Retinal pigment epithelial cell (primary cell): ENCODE data around the gene PDLIM5.

ENCODE experiments used
- DNase-seq: peaks from one replicate; pipeline ENCODE4 v3.0.0-alpha.2; 2010; ENCODE audit warnings: low read depth
- H3K4me3 ChIP-seq: 2 replicates; pipeline ENCODE4 v1.5.1; 2011; ENCODE audit warnings: mild to moderate bottlenecking, low read length, control low read depth, moderate library complexity
- CTCF ChIP-seq: conservative IDR thresholded peaks from 2 replicates; pipeline ENCODE4 v1.5.1; 2011; ENCODE audit warnings: low read depth, low read length, control low read depth, inconsistent platforms

PDLIM5 gene

GRCh38 chr4:94409375-94409679 lies 42.4 kb upstream of the PDLIM5 start:
- no peak overlapping the region for H3K4me3 ChIP-seq
- no peak for TF ChIP-seq CTCF
- no peak for DNase-seq

GRCh38 chr4:94409962-94410361 lies 41.8 kb upstream of the PDLIM5 start:
- TF ChIP-seq CTCF: no peak
- no peak overlapping the region for H3K4me3 ChIP-seq
- DNase-seq: no peak

- TF ChIP-seq CTCF: no peak
- DNase-seq: peak; percentile 92
- no peak overlapping the region for H3K4me3 ChIP-seq
Measured at GRCh38 chr4:94410678-94411206, 41.0 kb upstream of the PDLIM5 start.

- no peak for DNase-seq
- no peak for TF ChIP-seq CTCF
Measured at GRCh38 chr4:94411296-94411695, 40.4 kb upstream of the PDLIM5 start.

GRCh38 chr4:94412019-94412657 lies 39.6 kb upstream of the PDLIM5 start:
- TF ChIP-seq CTCF: no peak
- no peak overlapping the region for H3K4me3 ChIP-seq
- DNase-seq: no peak

More at GRCh38 chr4:94411296-94411695, 40.4 kb upstream of the PDLIM5 start:
- H3K4me3 ChIP-seq: no peak overlapping the region

GRCh38 chr4:94412658-94413038 lies 39.1 kb upstream of the PDLIM5 start:
- no peak for TF ChIP-seq CTCF
- DNase-seq: peak; percentile 94
- H3K4me3 ChIP-seq: no peak overlapping the region

- H3K4me3 ChIP-seq: no peak overlapping the region
- no peak for DNase-seq
- no peak for TF ChIP-seq CTCF
Measured at GRCh38 chr4:94413085-94413840, 38.5 kb upstream of the PDLIM5 start.
